AG04450 (cell line): ENCODE results near the gene HDGFL3. TPM values are rescaled to one million over a fixed set of nuclear protein-coding genes. Genes with fewer than 3 reads are reported as not detected.
"Not testable (repeated sequence)": the region's sequence is repeated elsewhere in the genome, so short reads cannot be mapped to it uniquely, and the experiment has no call there.

Experiments used
- CTCF ChIA-PET: fragments of 300-600, 350-600 bp; formaldehyde crosslinking; extraction: SDS; loops from one replicate; lab custom pipeline; 2022; ENCODE audit warnings: antibody characterized with exemption, inconsistent platforms; lab: Charles Lee
- POLR2A ChIA-PET: fragments of 350-600 bp; formaldehyde crosslinking; extraction: SDS; loops from one replicate; lab custom pipeline; 2021; ENCODE audit warnings: antibody characterized with exemption, inconsistent platforms; lab: Yijun Ruan, JAX
- DNase-seq: peaks from one replicate; pipeline ENCODE4 v3.0.0-alpha.2; 2011; ENCODE audit warnings: low read depth, low spot score
- H3K27ac ChIP-seq: one replicate; pipeline ENCODE4 v1.5.1; 2012; ENCODE audit warnings: low read depth, low read length, control low read depth
- H3K27me3 ChIP-seq: one replicate; pipeline ENCODE4 v1.6.0; 2012; ENCODE audit warnings: low read length; ENCODE audit not compliant: control insufficient read depth, insufficient read depth
- H3K4me3 ChIP-seq: 2 replicates; pipeline ENCODE4 v1.5.1; 2011; ENCODE audit warnings: mild to moderate bottlenecking, low read depth, low read length, control low read depth
- H3K9me3 ChIP-seq: 2 replicates; pipeline ENCODE4 v1.5.1; 2012; ENCODE audit warnings: low read length; ENCODE audit not compliant: control insufficient read depth, insufficient read depth
- polyA plus RNA-seq: library from polyadenylated mRNA; depleted of rRNA; stranded (reverse); fragments of >200 nt; gene quantifications from 2 replicates; pipeline ENCODE4 v1.2.3, GENCODE V29; 2011
- TF ChIP-seq, protein P1 (sequence below): IDR thresholded peaks from 2 replicates; pipeline ENCODE4 v1.5.1; 2011; ENCODE audit warnings: low read depth, low read length, control low read depth, inconsistent platforms

Gene HDGFL3
- polyA plus RNA-seq, 1 experiment, result 71.6 TPM

GRCh38 chr15:83178869-83179325, 28.7 kb downstream of the HDGFL3 start:
- no peaks in the 10 kb centered on the region for H3K27me3 ChIP-seq
- H3K27ac ChIP-seq, result no peak overlapping the region
- POLR2A ChIA-PET, result no interaction called here
- DNase-seq, result no peak
- CTCF ChIA-PET, result no interaction called here
- TF ChIP-seq, protein P1, sequence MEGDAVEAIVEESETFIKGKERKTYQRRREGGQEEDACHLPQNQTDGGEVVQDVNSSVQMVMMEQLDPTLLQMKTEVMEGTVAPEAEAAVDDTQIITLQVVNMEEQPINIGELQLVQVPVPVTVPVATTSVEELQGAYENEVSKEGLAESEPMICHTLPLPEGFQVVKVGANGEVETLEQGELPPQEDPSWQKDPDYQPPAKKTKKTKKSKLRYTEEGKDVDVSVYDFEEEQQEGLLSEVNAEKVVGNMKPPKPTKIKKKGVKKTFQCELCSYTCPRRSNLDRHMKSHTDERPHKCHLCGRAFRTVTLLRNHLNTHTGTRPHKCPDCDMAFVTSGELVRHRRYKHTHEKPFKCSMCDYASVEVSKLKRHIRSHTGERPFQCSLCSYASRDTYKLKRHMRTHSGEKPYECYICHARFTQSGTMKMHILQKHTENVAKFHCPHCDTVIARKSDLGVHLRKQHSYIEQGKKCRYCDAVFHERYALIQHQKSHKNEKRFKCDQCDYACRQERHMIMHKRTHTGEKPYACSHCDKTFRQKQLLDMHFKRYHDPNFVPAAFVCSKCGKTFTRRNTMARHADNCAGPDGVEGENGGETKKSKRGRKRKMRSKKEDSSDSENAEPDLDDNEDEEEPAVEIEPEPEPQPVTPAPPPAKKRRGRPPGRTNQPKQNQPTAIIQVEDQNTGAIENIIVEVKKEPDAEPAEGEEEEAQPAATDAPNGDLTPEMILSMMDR, result no peak
- no peaks in the 10 kb centered on the region for H3K9me3 ChIP-seq
- no peak overlapping the region for H3K4me3 ChIP-seq

DNA sequence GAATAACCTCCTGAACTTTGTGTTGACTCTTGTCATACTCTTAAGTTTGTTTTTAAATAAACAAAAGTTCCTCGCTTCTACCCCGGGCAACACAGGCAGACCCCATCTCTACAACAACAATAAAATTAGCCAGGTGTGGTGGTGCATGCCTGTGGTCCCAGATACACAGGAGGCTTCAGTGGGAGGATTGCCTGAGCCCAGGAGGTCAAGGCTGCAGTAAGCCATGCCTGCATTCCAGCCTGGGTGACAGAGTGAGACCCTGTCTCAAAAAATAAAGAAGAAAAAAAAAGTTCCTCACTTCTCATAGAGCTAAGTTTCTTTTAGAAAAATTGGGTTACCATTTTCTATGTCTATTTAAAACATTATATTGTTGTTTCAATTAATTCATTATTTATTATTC, 29.2 kb downstream of the HDGFL3 start:
- Histone ChIP-seq H3K27ac (no peak overlapping the region), H3K4me3 (no peak overlapping the region), H3K27me3 (no peaks in the 10 kb centered on the region), H3K9me3 (no peaks in the 10 kb centered on the region)
- ChIA-PET CTCF (no interaction called here), POLR2A (no interaction called here)
- no peak for DNase-seq
- TF ChIP-seq, protein P1, result no peak

- H3K9me3 ChIP-seq, result no peaks in the 10 kb centered on the region
- no peak overlapping the region for H3K4me3 ChIP-seq
- H3K27ac ChIP-seq, result no peak overlapping the region
- ChIA-PET POLR2A (no interaction called here), CTCF (no interaction called here)
- TF ChIP-seq, protein P1, result no peak
- H3K27me3 ChIP-seq, result no peaks in the 10 kb centered on the region
- DNase-seq, result no peak
These were observed 32.7 kb downstream of the HDGFL3 start for GRCh38 chr15:83174891-83175290.

GRCh38 chr15:83170474-83171165, 37.0 kb downstream of the HDGFL3 start:
- no peak overlapping the region for H3K27ac ChIP-seq
- no peak overlapping the region for H3K4me3 ChIP-seq
- TF ChIP-seq, protein P1, result no peak
- DNase-seq, result peak; percentile 4
- ChIA-PET CTCF (no interaction called here), POLR2A (interaction anchor here (0.6 kb wide), 1 partner anchor 430 kb away, joined by 3 read pairs; no protein-coding TSS in a partner anchor)
- H3K27me3 ChIP-seq, result no peaks in the 10 kb centered on the region
- H3K9me3 ChIP-seq, result peaks cover 6% of the 10 kb centered on the region

DNA sequence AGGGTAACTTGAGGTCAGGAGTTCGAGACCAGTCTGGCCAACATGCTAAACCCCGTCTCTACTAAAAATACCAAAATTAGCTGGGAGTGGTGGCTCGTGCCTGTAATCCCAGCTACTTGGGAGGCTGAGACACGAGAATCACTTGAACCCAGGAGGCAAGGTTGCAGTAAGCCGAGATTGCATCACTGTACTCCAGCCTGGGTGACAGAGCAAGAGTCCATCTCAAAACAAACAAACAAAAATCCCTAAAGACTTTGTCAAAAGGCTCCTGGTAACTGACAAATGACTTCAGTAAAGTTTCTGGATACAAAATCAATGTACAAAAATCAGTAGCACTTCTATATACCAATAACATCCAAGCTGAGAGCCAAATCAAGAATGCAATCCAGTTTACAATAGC, 38.0 kb downstream of the HDGFL3 start:
- H3K27ac ChIP-seq, H3K27me3 ChIP-seq, POLR2A ChIA-PET, DNase-seq, H3K4me3 ChIP-seq, H3K9me3 ChIP-seq, CTCF ChIA-PET: not testable (repeated sequence)
